ENCODE results near the gene TUBA1C. TPM values are rescaled to one million over a fixed set of nuclear protein-coding genes. Genes with fewer than 3 reads are reported as not detected.

The TUBA1C gene
- total and polyA plus RNA-seq, 9 of the 15 experiments (the other 6 are each of a cell fraction or from before 2014, with no cell fraction given): 755 to 3,012 (median 914) TPM

- TF ChIP-seq THRB (CRISPR knock-in tag; conservative IDR thresholded peaks at IDR 0.05) (no peak), ZNF253 (CRISPR knock-in tag; conservative IDR thresholded peaks at IDR 0.05) (no peak), ATF6 (CRISPR knock-in tag; IDR thresholded peaks at IDR 0.05) (no peak), CTCF (IDR thresholded peaks at IDR 0.05 in 2 of 3, conservative IDR thresholded peaks at IDR 0.05 in 1 of 3; ENCODE audit: insufficient read depth in 2 of 3, low read depth in 1 of 3, low read length in 3 of 3) (no peak), KDM5B (IDR thresholded peaks at IDR 0.05; ENCODE audit: insufficient replicate concordance, low read depth, low read length) (no peak), GABPB2 (CRISPR knock-in tag; conservative IDR thresholded peaks at IDR 0.05) (no peak), TFAM (CRISPR knock-in tag; conservative IDR thresholded peaks at IDR 0.05) (no peak), ZKSCAN1 (IDR thresholded peaks at IDR 0.05; ENCODE audit: low read depth, low read length) (no peak), GATA2 (CRISPR knock-in tag; IDR thresholded peaks at IDR 0.05) (no peak), CBFA2T2 (conservative IDR thresholded peaks at IDR 0.05) (peak; percentile 28; the same call in 1 of the 2 replicates), PPARD (CRISPR knock-in tag; IDR thresholded peaks at IDR 0.05) (no peak), BACH1 (tag; IDR thresholded peaks at IDR 0.05) (no peak), EP300 (IDR thresholded peaks at IDR 0.05; ENCODE audit: low read length) (no peak), E2F1 (CRISPR knock-in tag; IDR thresholded peaks at IDR 0.05) (no peak), NCOA6 (IDR thresholded peaks at IDR 0.05) (no peak), USF1 (CRISPR knock-in tag; IDR thresholded peaks at IDR 0.05) (0 out of 2 replicates have a peak, but pooled peaks have one; percentile 24), YY1 (IDR thresholded peaks at IDR 0.05; ENCODE audit: borderline replicate concordance in 1 of 3, control insufficient read depth in 1 of 3, extremely low read depth in 1 of 3, insufficient read depth in 3 of 3, insufficient read length in 1 of 3, insufficient replicate concordance in 2 of 3, low read depth in 1 of 3, low read length in 2 of 3) (no peak), MTF1 (CRISPR knock-in tag; IDR thresholded peaks at IDR 0.05; ENCODE audit: borderline replicate concordance) (no peak), MAX (CRISPR knock-in tag; IDR thresholded peaks at IDR 0.05) (peak; percentile 30; the same call in 1 of the 2 replicates)
Observed at GRCh38 chr12:49255857-49256637, 8.8 kb upstream of the TUBA1C start (continued).

All from K562 (cell line).